Upper lobe of right lung (tissue), 1 donor: ENCODE results near the gene PXDN. TPM values are rescaled to one million over a fixed set of nuclear protein-coding genes. Genes with fewer than 3 reads are reported as not detected.

Source experiments
- ATAC-seq: fragments of 200-7000 bp; cut with Tn5 transposase; one replicate; pipeline ENCODE4 v1.9.1; 2020; ENCODE audit warnings: mild to moderate bottlenecking, moderate library complexity
- DNase-seq: peaks from one replicate; pipeline ENCODE4 v3.0.0-alpha.2; 2020
- H3K27ac ChIP-seq: fragments of 200-600 bp; one replicate; pipeline ENCODE4 v1.8.0; 2022
- H3K27me3 ChIP-seq: fragments of 200-600 bp; one replicate; pipeline ENCODE4 v1.8.0; 2022; ENCODE audit warnings: mild to moderate bottlenecking
- H3K36me3 ChIP-seq: fragments of 200-600 bp; one replicate; pipeline ENCODE4 v1.8.0; 2022
- H3K4me1 ChIP-seq: fragments of 200-600 bp; one replicate; pipeline ENCODE4 v1.8.0; 2022
- H3K4me3 ChIP-seq: fragments of 200-600 bp; one replicate; pipeline ENCODE4 v1.8.0; 2022; ENCODE audit warnings: mild to moderate bottlenecking
- H3K9me3 ChIP-seq: fragments of 200-600 bp; one replicate; pipeline ENCODE4 v1.8.0; 2022
- intact Hi-C: fragments of 100-400 bp; cut with DNase I; formaldehyde crosslinking; loops from one replicate; pipeline ENCODE4 v1.11.0; 2022
- total RNA-seq: library from RNA; stranded (reverse); fragmentation: NEBNext Ultra II Directional; extraction: Animal tissue kit (Norgen Biotek cat#: 25700); gene quantifications from one replicate; pipeline ENCODE4 v1.2.1, GENCODE V29; 2021
- TF ChIP-seq, protein P1 (sequence below): fragments of 200-600 bp; IDR thresholded peaks from one replicate; pipeline ENCODE4 v1.8.0; 2022; ENCODE audit warnings: antibody characterized with exemption
- donor health status: DM: no; HTN: yes; CAD: no; lungs with severe emphysema.

PXDN gene
- total RNA-seq, 1 donor from 2014 or later, result 58.4 TPM

DNA sequence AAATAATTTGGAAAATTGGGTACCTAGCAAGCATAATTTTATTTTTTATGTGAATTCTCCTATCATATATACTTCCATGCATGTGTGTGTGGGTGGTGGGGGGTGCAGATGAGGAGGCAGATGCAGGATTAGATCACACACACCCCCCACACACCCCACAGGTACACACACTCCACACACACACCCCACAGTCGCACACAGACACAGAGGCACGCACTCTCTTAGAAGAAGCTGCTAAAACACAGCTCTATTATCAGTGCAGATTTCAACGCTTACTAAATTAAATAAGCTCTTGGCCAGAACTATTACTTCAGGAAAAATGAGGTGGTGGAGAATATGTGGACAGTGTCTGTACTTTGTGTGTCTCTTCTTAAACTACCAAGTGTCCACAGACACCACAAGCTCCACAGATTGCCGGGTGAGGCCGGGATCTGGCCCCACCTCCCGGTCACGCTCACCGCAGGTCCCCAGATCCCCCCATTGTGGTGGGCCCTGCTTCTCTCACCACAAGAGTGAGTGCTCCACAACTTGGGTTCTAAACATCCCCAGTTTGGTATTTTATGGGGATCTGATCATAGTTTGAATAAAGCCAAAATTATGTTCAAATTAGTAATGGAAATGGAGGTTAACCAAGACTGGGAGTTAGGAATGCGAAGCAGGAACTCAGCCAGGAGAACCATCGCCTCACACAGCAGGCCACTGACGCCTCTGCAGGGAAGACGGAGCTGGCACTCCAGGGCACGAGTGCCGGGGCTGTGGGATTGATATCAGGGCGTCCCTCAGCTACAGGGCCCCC, 102.1 kb downstream of the PXDN start:
- intact Hi-C loops, result no loop called here
- no peak for ATAC-seq
- DNase-seq, result no peak
- TF ChIP-seq, protein P1, sequence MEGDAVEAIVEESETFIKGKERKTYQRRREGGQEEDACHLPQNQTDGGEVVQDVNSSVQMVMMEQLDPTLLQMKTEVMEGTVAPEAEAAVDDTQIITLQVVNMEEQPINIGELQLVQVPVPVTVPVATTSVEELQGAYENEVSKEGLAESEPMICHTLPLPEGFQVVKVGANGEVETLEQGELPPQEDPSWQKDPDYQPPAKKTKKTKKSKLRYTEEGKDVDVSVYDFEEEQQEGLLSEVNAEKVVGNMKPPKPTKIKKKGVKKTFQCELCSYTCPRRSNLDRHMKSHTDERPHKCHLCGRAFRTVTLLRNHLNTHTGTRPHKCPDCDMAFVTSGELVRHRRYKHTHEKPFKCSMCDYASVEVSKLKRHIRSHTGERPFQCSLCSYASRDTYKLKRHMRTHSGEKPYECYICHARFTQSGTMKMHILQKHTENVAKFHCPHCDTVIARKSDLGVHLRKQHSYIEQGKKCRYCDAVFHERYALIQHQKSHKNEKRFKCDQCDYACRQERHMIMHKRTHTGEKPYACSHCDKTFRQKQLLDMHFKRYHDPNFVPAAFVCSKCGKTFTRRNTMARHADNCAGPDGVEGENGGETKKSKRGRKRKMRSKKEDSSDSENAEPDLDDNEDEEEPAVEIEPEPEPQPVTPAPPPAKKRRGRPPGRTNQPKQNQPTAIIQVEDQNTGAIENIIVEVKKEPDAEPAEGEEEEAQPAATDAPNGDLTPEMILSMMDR, result no peak
- no peak overlapping the region for H3K27ac ChIP-seq
- H3K27me3 ChIP-seq, result no peaks in the 10 kb centered on the region
- H3K4me1 ChIP-seq, result peaks cover 5% of the 10 kb centered on the region
- no peak overlapping the region for H3K4me3 ChIP-seq
- H3K36me3 ChIP-seq, result no peaks in the 10 kb centered on the region
- no peaks in the 10 kb centered on the region for H3K9me3 ChIP-seq

DNA sequence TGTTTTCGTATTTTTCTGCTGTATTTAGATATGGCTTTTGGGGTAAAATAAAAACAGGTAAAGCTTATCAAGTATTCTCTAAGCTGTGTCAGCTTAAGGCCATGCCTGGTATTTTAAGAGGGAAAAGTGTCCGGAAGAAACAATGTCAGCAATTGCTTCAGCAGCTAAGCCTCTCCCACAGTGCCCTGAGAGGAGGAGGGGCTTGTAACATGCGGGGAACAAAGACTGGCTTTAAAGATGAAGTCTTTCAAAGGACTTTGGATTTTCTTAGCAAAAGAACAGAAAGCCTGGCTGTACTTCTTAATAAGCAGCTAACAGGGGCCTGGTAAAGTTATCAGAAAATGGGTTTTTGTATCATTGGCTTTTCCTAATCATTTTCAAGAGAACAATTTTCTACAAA, 102.8 kb downstream of the PXDN start:
- TF ChIP-seq, protein P1, result no peak
- DNase-seq (no peak), ATAC-seq (peak; percentile 82)
- Histone ChIP-seq H3K4me1 (peaks cover 5% of the 10 kb centered on the region), H3K27ac (no peak overlapping the region), H3K36me3 (peaks cover 4% of the 10 kb centered on the region), H3K9me3 (no peaks in the 10 kb centered on the region), H3K27me3 (no peaks in the 10 kb centered on the region), H3K4me3 (no peak overlapping the region)
- intact Hi-C loops, result no loop called here

DNA sequence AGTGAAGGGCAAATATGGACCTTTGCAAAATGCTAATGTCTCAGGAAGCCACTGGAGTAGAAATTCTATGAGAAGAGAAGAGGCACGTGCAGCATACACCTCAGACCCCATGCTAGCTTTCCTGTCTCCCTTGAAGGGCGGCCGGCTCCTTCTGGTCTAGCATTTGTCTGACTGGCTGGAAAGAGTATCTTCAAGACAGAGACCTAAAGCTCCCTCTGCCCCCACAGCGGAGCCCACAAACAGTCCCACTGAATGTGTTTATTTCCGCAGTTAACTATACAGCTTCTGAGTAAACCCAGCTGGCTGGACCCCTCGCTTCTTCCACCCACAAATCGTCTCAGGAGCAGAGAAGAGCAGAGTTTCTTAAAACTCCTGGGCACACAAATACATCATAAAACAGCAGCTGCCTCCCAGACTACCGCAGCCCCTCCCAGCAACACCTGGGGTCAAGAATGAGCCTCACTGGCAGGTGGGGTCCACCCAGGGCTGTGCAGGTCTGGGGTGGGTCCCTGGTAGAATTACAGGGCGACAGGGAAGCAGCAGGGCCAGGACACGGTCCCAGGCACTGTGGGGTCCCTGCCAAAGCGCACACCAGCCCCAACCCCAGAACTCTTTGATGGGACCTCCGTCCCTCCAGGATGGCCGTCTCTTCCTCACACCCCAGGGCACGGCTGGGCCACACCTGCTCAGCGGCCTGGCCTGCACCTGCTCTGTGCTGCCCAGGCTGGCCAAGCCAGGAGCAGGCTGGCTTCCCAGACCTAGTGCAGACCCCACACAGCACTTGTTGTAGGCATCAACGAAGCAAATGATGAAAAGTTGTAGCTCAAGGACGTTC, 103.8 kb downstream of the PXDN start:
- no peak overlapping the region for H3K4me3 ChIP-seq
- H3K36me3 ChIP-seq, result peaks cover 4% of the 10 kb centered on the region
- H3K9me3 ChIP-seq, result no peaks in the 10 kb centered on the region
- DNase-seq (no peak), ATAC-seq (no peak)
- TF ChIP-seq, protein P1, result no peak
- H3K27me3 ChIP-seq, result no peaks in the 10 kb centered on the region
- intact Hi-C loops, result no loop called here
- H3K4me1 ChIP-seq, result peaks cover 5% of the 10 kb centered on the region
- peak overlapping the region; percentile 17 for H3K27ac ChIP-seq

DNA sequence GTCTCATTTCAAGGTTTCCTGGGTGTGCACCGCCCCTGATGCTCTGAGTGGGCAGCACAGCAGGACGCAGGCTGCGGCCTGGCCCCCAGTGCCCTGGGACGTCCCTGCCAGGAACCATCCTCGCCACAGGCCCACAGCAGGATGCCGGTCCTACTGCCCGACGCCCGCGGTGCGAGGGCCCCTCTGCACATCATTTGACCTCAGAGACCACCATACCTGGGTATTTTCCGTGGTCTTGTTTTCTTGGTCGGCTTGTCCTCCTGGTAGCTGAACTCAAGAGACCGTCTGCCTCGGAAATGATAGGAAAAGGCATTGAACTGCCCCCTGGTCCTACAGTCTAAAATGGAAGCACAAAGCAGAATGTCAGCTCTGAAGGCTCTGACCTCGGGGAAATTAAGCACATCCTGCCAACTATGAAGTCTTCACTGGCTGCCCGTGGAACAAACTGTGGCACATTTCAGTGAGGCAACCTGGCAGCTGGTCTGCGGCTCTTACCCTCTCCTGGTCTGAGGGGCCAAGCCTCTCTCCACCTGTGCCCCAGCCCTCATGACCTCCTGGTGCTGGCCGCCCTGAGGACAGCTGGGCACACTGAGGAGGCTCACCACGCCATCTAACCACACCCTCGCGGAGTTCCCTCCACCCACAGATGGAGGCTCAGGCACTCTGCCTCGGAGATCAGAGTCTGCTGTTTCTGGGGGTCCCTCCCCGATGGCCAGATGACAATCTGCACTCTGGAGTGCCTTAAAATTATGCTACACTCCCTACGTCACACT, 105.0 kb downstream of the PXDN start:
- H3K36me3 ChIP-seq, result peaks cover 10% of the 10 kb centered on the region
- H3K27ac ChIP-seq, result no peak overlapping the region
- ATAC-seq, result no peak
- DNase-seq, result no peak
- no peaks in the 10 kb centered on the region for H3K9me3 ChIP-seq
- H3K4me1 ChIP-seq, result peaks cover 5% of the 10 kb centered on the region
- H3K27me3 ChIP-seq, result no peaks in the 10 kb centered on the region
- intact Hi-C loops, result no loop called here
- TF ChIP-seq, protein P1, result no peak
- no peak overlapping the region for H3K4me3 ChIP-seq

DNA sequence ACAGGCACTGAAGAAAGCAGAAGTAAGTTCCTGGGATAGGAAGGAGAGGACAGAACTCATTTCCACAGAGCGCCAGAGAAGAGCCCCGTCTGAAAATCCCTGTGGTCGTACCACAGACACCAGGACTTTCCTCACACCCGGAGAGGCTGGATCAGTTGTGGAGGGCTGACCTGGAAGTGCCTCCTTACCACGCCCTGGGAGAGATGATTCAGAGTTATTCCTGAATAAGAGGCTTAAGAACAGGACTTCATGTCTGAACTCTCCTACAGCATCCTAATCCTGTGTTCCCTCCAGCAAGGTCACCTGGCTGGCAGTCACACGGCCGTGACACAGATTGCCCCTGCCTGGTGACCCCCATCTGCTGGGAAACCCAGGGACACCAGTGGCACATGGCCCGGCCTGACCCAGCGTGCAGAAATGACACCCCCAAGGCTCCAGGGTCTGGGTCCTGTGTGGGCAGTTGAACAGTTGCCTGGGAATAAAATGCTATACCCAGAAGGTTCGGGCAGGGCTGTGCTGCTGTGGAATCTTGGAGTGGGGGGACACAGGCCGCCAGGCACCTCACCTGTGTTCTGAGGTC, 105.9 kb downstream of the PXDN start:
- Histone ChIP-seq H3K27me3 (no peaks in the 10 kb centered on the region), H3K36me3 (peaks cover 19% of the 10 kb centered on the region), H3K9me3 (no peaks in the 10 kb centered on the region), H3K4me1 (peaks cover 5% of the 10 kb centered on the region), H3K4me3 (no peak overlapping the region), H3K27ac (no peak overlapping the region)
- DNase-seq (no peak), ATAC-seq (no peak)
- TF ChIP-seq, protein P1, result no peak
- intact Hi-C loops, result no loop called here
